ENCODE measurements around the gene EP400. TPM values are rescaled to one million over a fixed set of nuclear protein-coding genes. Genes with fewer than 3 reads are reported as not detected.
"Not testable (repeated sequence)": the region's sequence is repeated elsewhere in the genome, so short reads cannot be mapped to it uniquely, and the experiment has no call there.

The EP400 gene
- polyA plus RNA-seq, 1 donor = 31.9 TPM

DNA sequence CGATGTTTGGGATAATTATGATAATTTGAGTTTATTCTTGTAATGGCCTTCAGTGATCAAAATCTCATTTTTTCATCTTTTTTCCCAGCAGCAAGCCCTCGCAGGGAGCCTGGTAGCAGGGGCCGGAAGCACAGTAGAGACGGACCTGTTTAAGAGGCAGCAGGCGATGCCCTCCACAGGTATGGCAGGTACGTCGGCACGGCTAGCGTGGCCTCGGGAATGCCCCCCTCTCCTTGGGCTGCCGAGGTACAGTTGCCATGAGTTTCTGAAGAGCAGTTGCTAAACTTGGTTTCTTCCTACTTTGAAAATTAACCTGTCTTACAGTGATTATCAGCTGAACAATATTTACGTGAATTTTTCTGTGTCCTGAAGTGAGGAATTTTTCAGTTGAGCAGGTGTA, 29.9 kb downstream of the EP400 start:
- Histone ChIP-seq H3K27me3 (ENCODE audit: control insufficient read depth, insufficient read depth, low read length) (no peaks in the 10 kb centered on the region), H3K27ac (ENCODE audit: low read length) (no peak overlapping the region), H3K36me3 (ENCODE audit: control insufficient read depth, insufficient read depth, low read length) (peaks cover 48% of the 10 kb centered on the region), H3K9me3 (ENCODE audit: control insufficient read depth, low read depth, low read length) (no peaks in the 10 kb centered on the region), H3K4me3 (ENCODE audit: low read length) (no peak overlapping the region), H3K4me1 (ENCODE audit: control insufficient read depth, insufficient read depth, low read length) (no peaks in the 10 kb centered on the region)
- no peak for DNase-seq
- WGBS (ENCODE audit: insufficient coverage, low lambda C conversion rate) = no CpG with 5 or more reads among the region's 12 CpGs

GRCh38 chr12:131980263-131980662, 30.5 kb downstream of the EP400 start:
- Histone ChIP-seq H3K36me3 (ENCODE audit: control insufficient read depth, insufficient read depth, low read length) (peaks cover 51% of the 10 kb centered on the region), H3K4me1 (ENCODE audit: control insufficient read depth, insufficient read depth, low read length) (no peaks in the 10 kb centered on the region), H3K27ac (ENCODE audit: low read length) (no peak overlapping the region), H3K9me3 (ENCODE audit: control insufficient read depth, low read depth, low read length) (no peaks in the 10 kb centered on the region), H3K27me3 (ENCODE audit: control insufficient read depth, insufficient read depth, low read length) (no peaks in the 10 kb centered on the region), H3K4me3 (ENCODE audit: low read length) (no peak overlapping the region)
- DNase-seq = no peak
- no CpG with 5 or more reads among the region's 3 CpGs for whole genome bisulfite sequencing (ENCODE audit: insufficient coverage, low lambda C conversion rate)

DNA sequence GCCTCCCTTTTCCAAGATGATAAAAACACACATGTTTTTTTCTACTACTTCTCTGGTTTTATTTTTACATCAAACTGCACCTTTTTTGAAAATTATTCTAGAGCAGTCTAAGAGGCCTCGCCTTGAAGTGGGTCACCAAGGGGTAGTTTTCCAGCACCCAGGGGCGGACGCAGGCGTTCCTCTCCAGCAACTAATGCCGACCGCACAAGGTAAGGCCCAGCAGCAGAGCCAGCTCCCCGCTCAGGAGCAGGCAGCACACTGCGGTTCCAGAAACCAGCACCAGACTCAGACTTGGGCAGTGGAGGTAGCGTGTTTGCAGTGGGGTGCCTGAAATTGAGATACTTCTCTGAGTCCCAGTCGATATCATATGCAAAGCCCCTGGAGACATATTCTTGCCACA, 31.6 kb downstream of the EP400 start:
- H3K4me1 ChIP-seq (ENCODE audit: control insufficient read depth, insufficient read depth, low read length) = no peaks in the 10 kb centered on the region
- no peak overlapping the region for H3K27ac ChIP-seq (ENCODE audit: low read length)
- no peak for DNase-seq
- no peaks in the 10 kb centered on the region for H3K9me3 ChIP-seq (ENCODE audit: control insufficient read depth, low read depth, low read length)
- WGBS (ENCODE audit: insufficient coverage, low lambda C conversion rate) = no CpG with 5 or more reads among the region's 10 CpGs
- H3K4me3 ChIP-seq (ENCODE audit: low read length) = no peak overlapping the region
- H3K36me3 ChIP-seq (ENCODE audit: control insufficient read depth, insufficient read depth, low read length) = peaks cover 60% of the 10 kb centered on the region
- no peaks in the 10 kb centered on the region for H3K27me3 ChIP-seq (ENCODE audit: control insufficient read depth, insufficient read depth, low read length)

DNA sequence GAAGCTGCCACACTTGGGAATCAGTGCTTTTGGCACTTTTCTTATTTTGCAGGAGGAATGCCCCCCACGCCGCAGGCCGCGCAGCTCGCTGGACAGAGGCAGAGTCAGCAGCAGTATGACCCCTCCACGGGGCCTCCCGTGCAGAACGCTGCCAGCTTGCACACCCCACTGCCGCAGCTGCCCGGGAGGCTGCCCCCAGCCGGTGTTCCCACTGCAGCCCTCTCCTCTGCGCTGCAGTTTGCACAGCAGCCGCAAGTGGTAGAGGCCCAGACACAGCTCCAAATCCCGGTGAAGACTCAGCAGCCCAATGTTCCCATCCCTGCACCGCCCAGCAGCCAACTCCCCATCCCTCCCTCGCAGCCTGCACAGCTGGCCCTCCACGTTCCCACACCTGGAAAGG, 32.3 kb downstream of the EP400 start:
- H3K9me3 ChIP-seq (ENCODE audit: control insufficient read depth, low read depth, low read length) = no peaks in the 10 kb centered on the region
- no peak overlapping the region for H3K4me3 ChIP-seq (ENCODE audit: low read length)
- H3K4me1 ChIP-seq (ENCODE audit: control insufficient read depth, insufficient read depth, low read length) = no peaks in the 10 kb centered on the region
- H3K27me3 ChIP-seq (ENCODE audit: control insufficient read depth, insufficient read depth, low read length) = no peaks in the 10 kb centered on the region
- H3K27ac ChIP-seq (ENCODE audit: low read length) = no peak overlapping the region
- DNase-seq = no peak
- WGBS (ENCODE audit: insufficient coverage, low lambda C conversion rate) = no CpG with 5 or more reads among the region's 17 CpGs
- H3K36me3 ChIP-seq (ENCODE audit: control insufficient read depth, insufficient read depth, low read length) = peaks cover 67% of the 10 kb centered on the region

- H3K36me3 ChIP-seq (ENCODE audit: control insufficient read depth, insufficient read depth, low read length) = peaks cover 75% of the 10 kb centered on the region
- WGBS (ENCODE audit: insufficient coverage, low lambda C conversion rate) = no CpG with 5 or more reads among the region's 6 CpGs
- H3K9me3 ChIP-seq (ENCODE audit: control insufficient read depth, low read depth, low read length) = no peaks in the 10 kb centered on the region
- H3K4me1 ChIP-seq (ENCODE audit: control insufficient read depth, insufficient read depth, low read length) = no peaks in the 10 kb centered on the region
- H3K27ac ChIP-seq (ENCODE audit: low read length) = no peak overlapping the region
- DNase-seq = no peak
- no peak overlapping the region for H3K4me3 ChIP-seq (ENCODE audit: low read length)
- no peaks in the 10 kb centered on the region for H3K27me3 ChIP-seq (ENCODE audit: control insufficient read depth, insufficient read depth, low read length)
Measured at GRCh38 chr12:131983026-131983425, 33.3 kb downstream of the EP400 start.

DNA sequence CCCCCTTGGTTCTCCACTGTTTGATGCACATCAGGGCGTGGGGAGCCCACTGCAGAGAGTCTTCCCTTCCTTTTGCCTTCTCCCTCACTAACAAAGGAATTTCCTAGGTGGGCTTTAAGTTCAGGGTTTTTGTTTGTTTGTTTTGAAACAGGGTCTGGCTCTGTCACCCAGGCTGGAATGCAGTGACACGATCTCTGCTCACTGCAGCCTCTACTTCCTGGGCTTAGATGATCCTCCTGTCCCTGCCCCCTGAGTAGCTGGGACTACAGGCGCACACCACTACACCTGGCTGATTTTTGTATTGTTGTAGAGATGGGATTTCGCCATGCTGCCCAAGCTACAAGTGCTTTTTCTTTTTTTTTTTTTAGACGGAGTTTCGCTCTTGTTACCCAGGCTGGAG, 33.8 kb downstream of the EP400 start:
- DNase-seq = no peak
- peaks cover 80% of the 10 kb centered on the region for H3K36me3 ChIP-seq (ENCODE audit: control insufficient read depth, insufficient read depth, low read length)
- 80% methylated on average over 1 of the region's 6 CpGs for WGBS (ENCODE audit: insufficient coverage, low lambda C conversion rate)

DNA sequence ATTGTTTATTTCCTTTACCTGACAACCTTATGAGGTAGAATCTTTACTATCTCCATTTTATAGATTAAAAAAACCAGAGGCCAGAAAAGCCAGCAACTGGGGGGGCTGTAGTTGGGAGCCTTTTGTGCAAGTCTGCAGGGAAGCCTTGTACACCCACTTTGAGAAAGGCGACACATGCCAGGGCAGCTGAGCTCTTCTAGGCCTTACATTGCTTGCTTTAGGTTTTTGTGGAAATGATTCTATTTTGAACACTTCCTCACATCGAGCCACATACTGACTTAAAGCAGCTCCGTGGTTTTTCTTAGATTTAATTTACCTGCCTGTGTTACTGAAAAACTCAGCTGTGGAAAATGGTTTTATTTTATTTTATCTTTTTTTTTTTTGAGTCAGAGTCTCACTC, 34.6 kb downstream of the EP400 start:
- H3K27me3 ChIP-seq (ENCODE audit: control insufficient read depth, insufficient read depth, low read length) = no peaks in the 10 kb centered on the region
- 82% methylated on average over 2 of the region's 3 CpGs for WGBS (ENCODE audit: insufficient coverage, low lambda C conversion rate)
- H3K9me3 ChIP-seq (ENCODE audit: control insufficient read depth, low read depth, low read length) = no peaks in the 10 kb centered on the region
- no peak overlapping the region for H3K27ac ChIP-seq (ENCODE audit: low read length)
- H3K36me3 ChIP-seq (ENCODE audit: control insufficient read depth, insufficient read depth, low read length) = peaks cover 86% of the 10 kb centered on the region
- H3K4me3 ChIP-seq (ENCODE audit: low read length) = no peak overlapping the region
- no peaks in the 10 kb centered on the region for H3K4me1 ChIP-seq (ENCODE audit: control insufficient read depth, insufficient read depth, low read length)
- no peak for DNase-seq

More for the DNA sequence above, 33.8 kb downstream of the EP400 start:
- no peak overlapping the region for H3K27ac ChIP-seq (ENCODE audit: low read length)
- no peaks in the 10 kb centered on the region for H3K9me3 ChIP-seq (ENCODE audit: control insufficient read depth, low read depth, low read length)
- no peaks in the 10 kb centered on the region for H3K4me1 ChIP-seq (ENCODE audit: control insufficient read depth, insufficient read depth, low read length)
- H3K27me3 ChIP-seq (ENCODE audit: control insufficient read depth, insufficient read depth, low read length) = no peaks in the 10 kb centered on the region
- no peak overlapping the region for H3K4me3 ChIP-seq (ENCODE audit: low read length)

GRCh38 chr12:131985510-131985875, 35.8 kb downstream of the EP400 start:
- 80% methylated on average over 1 of the region's 11 CpGs for WGBS (ENCODE audit: insufficient coverage, low lambda C conversion rate)
- peaks cover 84% of the 10 kb centered on the region for H3K36me3 ChIP-seq (ENCODE audit: control insufficient read depth, insufficient read depth, low read length)
- not testable (repeated sequence) for H3K27ac ChIP-seq (ENCODE audit: low read length); H3K4me3 ChIP-seq (ENCODE audit: low read length); H3K4me1 ChIP-seq (ENCODE audit: control insufficient read depth, insufficient read depth, low read length); H3K9me3 ChIP-seq (ENCODE audit: control insufficient read depth, low read depth, low read length); DNase-seq; H3K27me3 ChIP-seq (ENCODE audit: control insufficient read depth, insufficient read depth, low read length)

DNA sequence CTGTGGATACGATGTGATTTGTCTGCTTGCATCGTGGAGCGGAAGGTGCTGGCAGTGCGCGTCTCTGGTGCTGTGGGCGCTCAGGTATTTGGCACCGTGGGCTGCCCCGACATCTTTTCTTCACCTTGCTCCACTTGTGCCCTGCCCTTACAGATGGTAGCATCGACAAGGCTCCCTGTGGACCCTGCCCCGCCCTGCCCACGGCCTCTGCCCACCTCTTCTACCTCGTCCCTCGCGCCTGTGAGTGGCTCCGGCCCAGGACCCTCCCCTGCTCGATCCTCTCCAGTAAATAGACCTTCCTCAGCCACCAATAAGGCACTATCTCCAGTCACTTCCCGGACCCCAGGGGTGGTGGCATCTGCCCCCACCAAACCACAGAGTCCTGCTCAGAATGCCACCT, 36.6 kb downstream of the EP400 start:
- peaks cover 85% of the 10 kb centered on the region for H3K36me3 ChIP-seq (ENCODE audit: control insufficient read depth, insufficient read depth, low read length)
- no CpG with 5 or more reads among the region's 17 CpGs for WGBS (ENCODE audit: insufficient coverage, low lambda C conversion rate)
- DNase-seq = no peak

DNA sequence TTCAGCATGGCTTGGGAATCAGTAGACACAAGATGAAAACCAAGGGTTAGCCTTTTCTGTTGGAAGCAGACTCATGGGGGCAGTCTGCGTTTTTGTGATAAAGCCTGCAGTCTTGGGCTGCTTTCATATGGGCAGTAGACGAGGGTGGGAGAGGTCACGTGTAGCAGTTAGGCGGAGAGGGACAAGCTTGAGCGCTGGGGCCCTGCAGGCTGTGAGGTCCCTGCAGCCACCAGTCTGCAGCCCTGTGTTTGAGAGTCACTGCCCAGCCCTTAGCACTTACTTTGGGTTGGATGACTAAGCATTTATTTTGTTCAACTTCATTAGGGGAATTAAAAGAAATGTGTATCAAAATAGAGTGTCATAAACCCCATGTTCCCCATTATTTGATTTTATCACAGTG, 37.2 kb downstream of the EP400 start:
- no peak for DNase-seq
- no peak overlapping the region for H3K27ac ChIP-seq (ENCODE audit: low read length)
- H3K27me3 ChIP-seq (ENCODE audit: control insufficient read depth, insufficient read depth, low read length) = no peaks in the 10 kb centered on the region
- H3K9me3 ChIP-seq (ENCODE audit: control insufficient read depth, low read depth, low read length) = no peaks in the 10 kb centered on the region
- WGBS (ENCODE audit: insufficient coverage, low lambda C conversion rate) = no CpG with 5 or more reads among the region's 5 CpGs
- H3K4me3 ChIP-seq (ENCODE audit: low read length) = no peak overlapping the region
- H3K4me1 ChIP-seq (ENCODE audit: control insufficient read depth, insufficient read depth, low read length) = no peaks in the 10 kb centered on the region
- peaks cover 83% of the 10 kb centered on the region for H3K36me3 ChIP-seq (ENCODE audit: control insufficient read depth, insufficient read depth, low read length)

More for the DNA sequence above, 36.6 kb downstream of the EP400 start:
- Histone ChIP-seq H3K4me1 (ENCODE audit: control insufficient read depth, insufficient read depth, low read length) (no peaks in the 10 kb centered on the region), H3K27me3 (ENCODE audit: control insufficient read depth, insufficient read depth, low read length) (no peaks in the 10 kb centered on the region), H3K9me3 (ENCODE audit: control insufficient read depth, low read depth, low read length) (no peaks in the 10 kb centered on the region), H3K27ac (ENCODE audit: low read length) (no peak overlapping the region), H3K4me3 (ENCODE audit: low read length) (no peak overlapping the region)

- Histone ChIP-seq H3K4me3 (ENCODE audit: low read length) (no peak overlapping the region), H3K27me3 (ENCODE audit: control insufficient read depth, insufficient read depth, low read length) (no peaks in the 10 kb centered on the region), H3K4me1 (ENCODE audit: control insufficient read depth, insufficient read depth, low read length) (no peaks in the 10 kb centered on the region), H3K9me3 (ENCODE audit: control insufficient read depth, low read depth, low read length) (no peaks in the 10 kb centered on the region), H3K36me3 (ENCODE audit: control insufficient read depth, insufficient read depth, low read length) (peaks cover 83% of the 10 kb centered on the region), H3K27ac (ENCODE audit: low read length) (no peak overlapping the region)
- DNase-seq = no peak
- no CpG with 5 or more reads among the region's 8 CpGs for WGBS (ENCODE audit: insufficient coverage, low lambda C conversion rate)
Measured at GRCh38 chr12:131987552-131987951, 37.8 kb downstream of the EP400 start.
